Measurements from ENCODE around the gene RPGRIP1.
"Not testable (repeated sequence)": the region's sequence is repeated elsewhere in the genome, so short reads cannot be mapped to it uniquely, and the experiment has no call there.

Gene RPGRIP1

GRCh38 chr14:21302013-21302835, 22.3 kb downstream of the RPGRIP1 start:
- DNase-seq = no peak

- not testable (repeated sequence) for DNase-seq
Observed at GRCh38 chr14:21302836-21303140, 22.9 kb downstream of the RPGRIP1 start.

GRCh38 chr14:21307637-21308036, 27.8 kb downstream of the RPGRIP1 start:
- DNase-seq = no peak

DNA sequence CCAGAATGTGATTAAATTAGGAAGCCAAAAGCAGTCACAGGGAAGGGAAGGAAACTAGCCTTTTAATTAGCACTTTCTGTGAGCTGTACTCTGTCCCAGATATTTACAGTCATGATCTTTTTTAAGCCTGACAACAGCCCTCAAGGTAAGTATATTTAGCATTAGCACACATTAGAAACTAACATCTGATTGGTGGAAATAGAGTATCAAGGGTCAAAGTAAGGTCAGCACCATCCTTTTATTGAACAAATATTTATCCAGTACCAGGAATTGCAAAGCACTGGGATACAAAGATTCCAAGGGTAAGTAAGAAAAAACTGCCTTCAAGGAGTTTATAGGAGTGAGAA, 28.2 kb downstream of the RPGRIP1 start:
- peak; percentile 54 for DNase-seq

DNA sequence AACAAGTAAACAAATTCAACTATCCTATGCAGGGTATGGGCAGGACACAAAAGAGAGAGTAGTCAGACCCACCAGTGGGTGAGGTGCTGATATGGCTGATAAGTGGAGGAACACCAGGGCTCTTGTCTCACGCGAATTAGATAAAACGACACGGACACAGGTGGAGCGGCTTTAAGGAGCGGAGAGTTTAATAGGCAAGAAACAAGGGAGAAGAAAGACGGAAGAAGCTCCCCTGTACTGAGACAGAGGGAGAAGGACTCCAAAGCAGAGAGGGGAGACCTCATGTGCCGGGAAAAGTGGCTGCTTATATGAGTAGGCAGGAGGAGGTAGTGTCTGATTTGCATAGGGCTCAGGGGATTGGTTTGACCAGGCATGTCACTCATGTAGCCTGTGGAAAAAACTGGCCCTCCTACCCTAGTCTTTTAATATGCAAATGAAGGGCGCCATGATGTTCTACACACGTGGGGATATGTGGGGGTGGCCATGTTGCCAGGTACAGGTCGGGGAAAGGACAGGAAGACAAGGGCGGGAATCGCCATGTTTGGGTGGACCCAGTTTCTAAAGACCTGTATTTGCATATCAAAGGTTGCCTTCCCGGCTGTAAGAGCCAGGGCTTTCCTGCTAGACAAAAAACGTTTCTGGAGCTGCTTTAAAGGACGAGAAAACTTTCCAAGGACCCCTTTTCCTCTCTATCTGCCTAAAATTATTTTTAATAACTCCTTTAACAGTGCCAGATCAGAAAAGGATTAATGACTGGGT, 28.8 kb downstream of the RPGRIP1 start:
- DNase-seq = peak; percentile 92

- DNase-seq = peak; percentile 21
Observed at GRCh38 chr14:21309238-21309636, 29.4 kb downstream of the RPGRIP1 start.

- no peak for DNase-seq
Observed at GRCh38 chr14:21309956-21310355, 30.1 kb downstream of the RPGRIP1 start.

DNA sequence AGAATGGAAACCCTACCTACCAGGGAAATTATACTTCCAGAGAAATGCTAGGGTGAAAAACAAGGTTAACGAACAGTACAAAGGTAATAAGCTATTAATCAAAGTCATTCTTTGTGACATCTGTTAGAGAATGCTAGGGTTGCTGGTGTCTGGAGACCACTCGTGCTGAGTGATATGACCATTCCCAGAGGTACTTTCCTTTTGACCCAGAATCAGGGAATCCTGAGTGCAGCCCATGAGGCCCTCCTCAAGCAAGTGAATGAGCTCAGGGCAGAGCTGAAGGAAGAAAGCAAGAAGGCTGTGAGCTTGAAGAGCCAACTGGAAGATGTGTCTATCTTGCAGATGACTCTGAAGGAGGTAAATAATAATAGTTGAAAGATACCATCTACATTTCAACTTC, 31.7 kb downstream of the RPGRIP1 start:
- no peak for DNase-seq

DNA sequence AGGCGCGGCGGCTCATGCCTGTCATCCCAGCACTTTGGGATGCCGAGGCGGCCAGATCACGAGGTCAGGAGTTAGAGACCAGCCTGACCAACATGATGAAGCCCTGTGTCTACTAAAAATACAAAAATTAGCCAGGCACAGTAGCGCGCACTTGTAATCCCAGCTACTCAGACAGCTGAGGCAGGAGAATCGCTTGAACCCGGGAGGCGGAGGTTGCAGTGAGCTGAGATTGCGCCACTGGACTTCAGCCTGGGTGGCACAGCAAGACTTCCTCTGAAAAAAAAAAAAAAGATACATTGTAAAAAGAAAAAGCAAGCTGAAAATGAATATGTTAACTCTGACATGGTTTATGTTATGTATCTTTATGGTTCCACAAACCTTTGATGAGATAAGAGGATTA, 33.6 kb downstream of the RPGRIP1 start:
- DNase-seq = no peak

- DNase-seq = no peak
Observed at GRCh38 chr14:21317398-21317797, 37.5 kb downstream of the RPGRIP1 start.

GRCh38 chr14:21320913-21321312, 41.0 kb downstream of the RPGRIP1 start:
- peak; percentile 1 for DNase-seq

GRCh38 chr14:21322716-21323115, 42.8 kb downstream of the RPGRIP1 start:
- no peak for DNase-seq

- DNase-seq = no peak
Observed at GRCh38 chr14:21326972-21327371, 47.1 kb downstream of the RPGRIP1 start.
